Panc1 (cell line): ENCODE results near the gene SLC9A9. TPM values are rescaled to one million over a fixed set of nuclear protein-coding genes. Genes with fewer than 3 reads are reported as not detected.

Source experiments
- ATAC-seq: fragments of 200-7000 bp; cut with Tn5 transposase; 2 replicates; pipeline ENCODE4 v1.9.1; 2020; ENCODE audit warnings: mild to moderate bottlenecking, moderate library complexity
- BruUV-seq: library from RNA; stranded (reverse); fragments of 400-500 nt; replicated peaks from 2 replicates; lab custom pipeline; 2021; lab: Mats Ljungman, UMichigan
- CTCF ChIA-PET: fragments of 300-600 bp; sonication (Branson Sonifier 250); formaldehyde crosslinking; loops from one replicate; lab custom pipeline; 2022; ENCODE audit warnings: antibody characterized with exemption; lab: Charles Lee
- POLR2A ChIA-PET: fragments of 300-600 bp; sonication (Branson Sonifier 250); formaldehyde crosslinking; loops from one replicate; lab custom pipeline; 2022; ENCODE audit warnings: antibody characterized with exemption; lab: Charles Lee
- DNase-seq: peaks from one replicate; pipeline ENCODE4 v3.0.0-alpha.2; 2010; ENCODE audit warnings: low read depth, low spot score
- H3K27ac ChIP-seq: 2 replicates; pipeline ENCODE4 v1.5.1; 2011; ENCODE audit warnings: mild to moderate bottlenecking, low read length, inconsistent platforms
- H3K27me3 ChIP-seq: fragments of 200-500 bp; sonication (Bioruptor generic); 2 replicates; pipeline ENCODE4 v1.6.0; 2014; ENCODE audit warnings: low read length, inconsistent platforms; ENCODE audit not compliant: control insufficient read depth, insufficient read depth
- H3K36me3 ChIP-seq: fragments of 200-500 bp; sonication (Bioruptor generic); 2 replicates; pipeline ENCODE4 v1.5.1; 2014; ENCODE audit warnings: inconsistent platforms, mild to moderate bottlenecking, low read length, moderate library complexity; ENCODE audit not compliant: control insufficient read depth, insufficient read depth
- H3K4me1 ChIP-seq: 2 replicates; pipeline ENCODE4 v1.5.1; 2011; ENCODE audit warnings: inconsistent platforms, mild to moderate bottlenecking, low read length, moderate library complexity; ENCODE audit not compliant: control insufficient read depth, insufficient read depth
- H3K4me3 ChIP-seq, 2 experiments: 2 replicates each; pipeline ENCODE4 v1.5.1; 2011 to 2012; ENCODE audit warnings: low read depth in 2 of 2, low read length in 2 of 2, mild to moderate bottlenecking in 2 of 2, inconsistent platforms in 1 of 2, moderate library complexity in 1 of 2
- H3K9me3 ChIP-seq: fragments of 200-500 bp; sonication (Bioruptor generic); 2 replicates; pipeline ENCODE4 v1.5.1; 2014; ENCODE audit warnings: low read depth, mild to moderate bottlenecking, inconsistent platforms, low read length, moderate library complexity; ENCODE audit not compliant: control insufficient read depth, insufficient read depth
- CTCF ChIP-seq: fragments of 450-650 bp; IDR thresholded peaks from 2 replicates; pipeline ENCODE4 v1.5.1; 2017; ENCODE audit warnings: mild to moderate bottlenecking
- POLR2AphosphoS5 ChIP-seq: IDR thresholded peaks from 2 replicates; pipeline ENCODE4 v1.6.1; 2012; ENCODE audit warnings: mild to moderate bottlenecking, low read depth, low read length, moderate library complexity
- REST ChIP-seq, 2 experiments: IDR thresholded peaks; 2 replicates each; pipeline ENCODE4 v1.6.1; 2011 to 2012; ENCODE audit warnings: low read depth in 2 of 2, control low read depth in 1 of 2, low read length in 1 of 2, mild to moderate bottlenecking in 1 of 2, moderate library complexity in 1 of 2; ENCODE audit not compliant: insufficient read depth in 1 of 2
- SIN3A ChIP-seq: IDR thresholded peaks from 2 replicates; pipeline ENCODE4 v1.6.1; 2012; ENCODE audit warnings: low read depth, mild to moderate bottlenecking, low read length, moderate library complexity, borderline replicate concordance; ENCODE audit not compliant: insufficient read depth
- TCF7L2 ChIP-seq: IDR thresholded peaks from 2 replicates; pipeline ENCODE4 v1.6.1; 2011; ENCODE audit warnings: mild to moderate bottlenecking, low read depth, low read length, inconsistent platforms
- in situ Hi-C: cut with HindIII; loops from 2 replicates; pipeline ENCODE4 v1.10.0; 2016; ENCODE audit warnings: low sequenced_read_pairs, low pct_unique_long_range_greater_than_20kb
- intact Hi-C: fragments of 100-400 bp; cut with micrococcal nuclease; formaldehyde crosslinking; loops from one replicate; pipeline ENCODE4 v1.10.0; 2022; ENCODE audit not compliant: unreplicated experiment
- total RNA-seq: library from RNA; stranded (reverse); gene quantifications from one replicate; pipeline ENCODE4 v1.2.1, GENCODE V29; 2021; ENCODE audit not compliant: unreplicated experiment

Gene SLC9A9
- total RNA-seq, 1 experiment from 2014 or later = not detected

GRCh38 chr3:143357700-143358099 is 490.6 kb downstream of the SLC9A9 start:
- in situ Hi-C loops (no loop called here), intact Hi-C loops (no loop called here)
- BruUV-seq = no TSS peak
- TF ChIP-seq CTCF = no peak
- TF ChIP-seq TCF7L2 = no peak
- no peak for TF ChIP-seq SIN3A
- TF ChIP-seq REST (IDR thresholded peaks at IDR 0.05; ENCODE audit: insufficient read depth in 1 of 2, low read depth in 2 of 2, low read length in 1 of 2) = no peak
- TF ChIP-seq POLR2AphosphoS5 = no peak
- ChIA-PET CTCF (no interaction called here), POLR2A (no interaction called here)
- H3K9me3 ChIP-seq = no peaks in the 10 kb centered on the region
- H3K4me1 ChIP-seq = no peaks in the 10 kb centered on the region
- ATAC-seq (no peak), DNase-seq (no peak)
- H3K27me3 ChIP-seq = 0 out of 2 replicates have a peak, but pooled peaks cover 2% of the 10 kb centered on the region
- H3K36me3 ChIP-seq = no peaks in the 10 kb centered on the region
- no peak overlapping the region for H3K27ac ChIP-seq
- no peak overlapping the region for H3K4me3 ChIP-seq

GRCh38 chr3:143356839-143357238 is 491.4 kb downstream of the SLC9A9 start:
- ChIA-PET POLR2A (no interaction called here), CTCF (no interaction called here)
- Histone ChIP-seq H3K4me1 (no peaks in the 10 kb centered on the region), H3K36me3 (no peaks in the 10 kb centered on the region), H3K9me3 (no peaks in the 10 kb centered on the region), H3K4me3 (no peak overlapping the region), H3K27ac (no peak overlapping the region), H3K27me3 (0 out of 2 replicates have a peak, but pooled peaks cover 2% of the 10 kb centered on the region)
- no peak for TF ChIP-seq REST (IDR thresholded peaks at IDR 0.05; ENCODE audit: insufficient read depth in 1 of 2, low read depth in 2 of 2, low read length in 1 of 2)
- no peak for TF ChIP-seq CTCF
- no peak for TF ChIP-seq TCF7L2
- no peak for TF ChIP-seq POLR2AphosphoS5
- no peak for TF ChIP-seq SIN3A
- ATAC-seq (no peak), DNase-seq (no peak)
- in situ Hi-C loops (no loop called here), intact Hi-C loops (no loop called here)
- no TSS peak for BruUV-seq
